ENCODE results near the gene PDE6D.
A peak's percentile ranks its signal among the peaks of the same experiment; 100 is the strongest.

Gene PDE6D

GRCh38 chr2:231693956-231694355, 87.1 kb downstream of the PDE6D start:
- H3K27me3 Mint-ChIP-seq: no peaks in the 10 kb centered on the region
- H3K4me1 Mint-ChIP-seq (ENCODE audit: low read depth in 2 of 2): no peaks in the 10 kb centered on the region
- H3K36me3 Mint-ChIP-seq (ENCODE audit: insufficient read depth): no peaks in the 10 kb centered on the region
- ATAC-seq (replicated peaks) (no peak), DNase-seq (no peak)
- no peaks in the 10 kb centered on the region for H3K9me3 Mint-ChIP-seq
- H3K4me3 Mint-ChIP-seq: no peak overlapping the region
- H3K27ac Mint-ChIP-seq: peak overlapping the region in 1 of 2 donors; percentile 32

- ATAC-seq (replicated peaks): no peak
- H3K9me3 Mint-ChIP-seq: no peaks in the 10 kb centered on the region
Measured at GRCh38 chr2:231692847-231693246, 88.2 kb downstream of the PDE6D start.

GRCh38 chr2:231691251-231691772, 89.8 kb downstream of the PDE6D start:
- no peaks in the 10 kb centered on the region for H3K36me3 Mint-ChIP-seq (ENCODE audit: insufficient read depth)
- no peaks in the 10 kb centered on the region for H3K9me3 Mint-ChIP-seq
- H3K27me3 Mint-ChIP-seq: no peaks in the 10 kb centered on the region
- no peak overlapping the region for H3K27ac Mint-ChIP-seq
- DNase-seq: no peak
- no peak for ATAC-seq (replicated peaks)
- H3K4me3 Mint-ChIP-seq: no peak overlapping the region
- peaks cover 0 to 9% of the 10 kb centered on the region in 2 donors for H3K4me1 Mint-ChIP-seq (ENCODE audit: low read depth in 2 of 2)

More at GRCh38 chr2:231692847-231693246, 88.2 kb downstream of the PDE6D start:
- Mint-ChIP-seq H3K4me1 (ENCODE audit: low read depth in 2 of 2) (peaks cover 0 to 3% of the 10 kb centered on the region in 2 donors), H3K27me3 (no peaks in the 10 kb centered on the region), H3K36me3 (ENCODE audit: insufficient read depth) (no peaks in the 10 kb centered on the region), H3K4me3 (no peak overlapping the region), H3K27ac (no peak overlapping the region)
- DNase-seq: no peak

- Mint-ChIP-seq H3K4me3 (no peak overlapping the region), H3K4me1 (ENCODE audit: low read depth in 2 of 2) (peaks cover 0 to 9% of the 10 kb centered on the region in 2 donors), H3K36me3 (ENCODE audit: insufficient read depth) (no peaks in the 10 kb centered on the region), H3K9me3 (no peaks in the 10 kb centered on the region), H3K27ac (no peak overlapping the region), H3K27me3 (peaks cover 0 to 5% of the 10 kb centered on the region in 2 donors)
- DNase-seq: no peak
- no peak for ATAC-seq (replicated peaks)
Measured at GRCh38 chr2:231689124-231689893, 91.8 kb downstream of the PDE6D start.

- DNase-seq: no peak
- peaks cover 0 to 11% of the 10 kb centered on the region in 2 donors for H3K27me3 Mint-ChIP-seq
- ATAC-seq (replicated peaks): no peak
- no peaks in the 10 kb centered on the region for H3K9me3 Mint-ChIP-seq
- no peak overlapping the region for H3K27ac Mint-ChIP-seq
- no peak overlapping the region for H3K4me3 Mint-ChIP-seq
- H3K4me1 Mint-ChIP-seq (ENCODE audit: low read depth in 2 of 2): peaks cover 0 to 9% of the 10 kb centered on the region in 2 donors
- no peaks in the 10 kb centered on the region for H3K36me3 Mint-ChIP-seq (ENCODE audit: insufficient read depth)
Measured at GRCh38 chr2:231688719-231689118, 92.4 kb downstream of the PDE6D start.

DNA sequence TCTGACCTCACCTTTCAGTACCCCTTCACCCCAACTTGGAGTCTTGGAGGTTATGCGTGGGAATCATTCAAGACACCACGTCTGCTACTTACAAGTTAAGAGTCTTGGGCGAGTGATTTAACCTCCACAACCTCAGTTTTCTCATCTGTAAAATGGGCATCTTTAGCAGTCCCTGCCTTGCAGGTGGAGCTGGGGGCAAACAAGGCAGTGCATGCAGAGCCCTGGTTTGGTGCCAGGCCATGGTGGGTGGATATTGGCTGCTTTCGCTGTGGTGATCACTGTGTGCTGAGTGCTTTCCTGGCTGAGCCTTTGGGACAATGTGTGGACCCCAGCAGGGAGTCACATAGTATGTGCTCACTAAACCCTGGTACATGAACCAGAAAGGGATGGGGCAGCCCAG, 93.1 kb downstream of the PDE6D start:
- no peak overlapping the region for H3K4me3 Mint-ChIP-seq
- no peaks in the 10 kb centered on the region for H3K36me3 Mint-ChIP-seq (ENCODE audit: insufficient read depth)
- DNase-seq (no peak), ATAC-seq (replicated peaks) (no peak)
- H3K27ac Mint-ChIP-seq: no peak overlapping the region
- H3K27me3 Mint-ChIP-seq: peaks cover 0 to 15% of the 10 kb centered on the region in 2 donors
- peaks cover 0 to 9% of the 10 kb centered on the region in 2 donors for H3K4me1 Mint-ChIP-seq (ENCODE audit: low read depth in 2 of 2)
- H3K9me3 Mint-ChIP-seq: no peaks in the 10 kb centered on the region

- Mint-ChIP-seq H3K9me3 (no peaks in the 10 kb centered on the region), H3K27me3 (peaks cover 6 to 22% of the 10 kb centered on the region in 2 donors), H3K4me1 (ENCODE audit: low read depth in 2 of 2) (peaks cover 0 to 9% of the 10 kb centered on the region in 2 donors), H3K4me3 (no peak overlapping the region), H3K36me3 (ENCODE audit: insufficient read depth) (no peaks in the 10 kb centered on the region), H3K27ac (no peak overlapping the region)
- ATAC-seq (replicated peaks) (peak; percentile 95), DNase-seq (peak; percentile 51 to 57 (median 52))
Measured at GRCh38 chr2:231687133-231687852, 93.8 kb downstream of the PDE6D start.

GRCh38 chr2:231686192-231687100, 94.6 kb downstream of the PDE6D start:
- Mint-ChIP-seq H3K9me3 (no peaks in the 10 kb centered on the region), H3K27me3 (peaks cover 15 to 30% of the 10 kb centered on the region in 2 donors), H3K27ac (no peak overlapping the region), H3K4me1 (ENCODE audit: low read depth in 2 of 2) (peaks cover 0 to 13% of the 10 kb centered on the region in 2 donors), H3K4me3 (no peak overlapping the region), H3K36me3 (ENCODE audit: insufficient read depth) (no peaks in the 10 kb centered on the region)
- DNase-seq (no peak), ATAC-seq (replicated peaks) (no peak)

- DNase-seq (no peak), ATAC-seq (replicated peaks) (no peak)
- Mint-ChIP-seq H3K4me3 (no peak overlapping the region), H3K27ac (no peak overlapping the region), H3K27me3 (peaks cover 16 to 34% of the 10 kb centered on the region in 2 donors), H3K36me3 (ENCODE audit: insufficient read depth) (no peaks in the 10 kb centered on the region), H3K9me3 (no peaks in the 10 kb centered on the region), H3K4me1 (ENCODE audit: low read depth in 2 of 2) (peaks cover 0 to 13% of the 10 kb centered on the region in 2 donors)
Measured at GRCh38 chr2:231685349-231686191, 95.5 kb downstream of the PDE6D start.

- no peak for ATAC-seq (replicated peaks)
- DNase-seq: no peak
- H3K27ac Mint-ChIP-seq: no peak overlapping the region
- H3K4me3 Mint-ChIP-seq: no peak overlapping the region
- H3K9me3 Mint-ChIP-seq: no peaks in the 10 kb centered on the region
- peaks cover 0 to 13% of the 10 kb centered on the region in 2 donors for H3K4me1 Mint-ChIP-seq (ENCODE audit: low read depth in 2 of 2)
- peaks cover 16 to 42% of the 10 kb centered on the region in 2 donors for H3K27me3 Mint-ChIP-seq
- H3K36me3 Mint-ChIP-seq (ENCODE audit: insufficient read depth): no peaks in the 10 kb centered on the region
Measured at GRCh38 chr2:231684314-231685223, 96.5 kb downstream of the PDE6D start.

GRCh38 chr2:231683292-231684235, 97.5 kb downstream of the PDE6D start:
- H3K9me3 Mint-ChIP-seq: no peaks in the 10 kb centered on the region
- H3K4me1 Mint-ChIP-seq (ENCODE audit: low read depth in 2 of 2): peaks cover 0 to 13% of the 10 kb centered on the region in 2 donors
- ATAC-seq (replicated peaks) (no peak), DNase-seq (no peak)
- no peak overlapping the region for H3K4me3 Mint-ChIP-seq
- peaks cover 16 to 42% of the 10 kb centered on the region in 2 donors for H3K27me3 Mint-ChIP-seq
- H3K27ac Mint-ChIP-seq: no peak overlapping the region
- H3K36me3 Mint-ChIP-seq (ENCODE audit: insufficient read depth): no peaks in the 10 kb centered on the region

Data from effector memory CD8-positive, alpha-beta T cell (primary cell).